Subcutaneous abdominal adipose tissue (tissue), 5 donors: ENCODE data around the gene CRYBA2.

Source experiments
- H3K27ac ChIP-seq: one replicate; pipeline ENCODE4 v1.7.0; 2013; ENCODE audit warnings: low read depth, mild to moderate bottlenecking, inconsistent platforms, low read length, moderate library complexity
- H3K27me3 ChIP-seq, 5 donors: one replicate each; pipeline ENCODE4 v1.7.0; 2013; ENCODE audit warnings: low read length in 5 of 5, inconsistent platforms in 1 of 5; ENCODE audit not compliant: control insufficient read depth in 5 of 5, insufficient read depth in 4 of 5
- H3K36me3 ChIP-seq, 5 donors: one replicate each; pipeline ENCODE4 v1.7.0; 2013; ENCODE audit warnings: low read length in 5 of 5; ENCODE audit not compliant: control insufficient read depth in 5 of 5, insufficient read depth in 5 of 5
- H3K4me1 ChIP-seq, 5 donors: one replicate each; pipeline ENCODE4 v1.7.0; 2013; ENCODE audit warnings: low read length in 5 of 5, mild to moderate bottlenecking in 3 of 5, moderate library complexity in 1 of 5; ENCODE audit not compliant: control insufficient read depth in 5 of 5, insufficient read depth in 5 of 5
- H3K4me3 ChIP-seq, 5 donors: one replicate each; pipeline ENCODE4 v1.7.0; 2013; ENCODE audit warnings: low read length in 5 of 5, low read depth in 1 of 5
- H3K9ac ChIP-seq, 5 donors: one replicate each; pipeline ENCODE4 v1.7.0; 2013; ENCODE audit warnings: low read length in 5 of 5, mild to moderate bottlenecking in 4 of 5, moderate library complexity in 3 of 5
- H3K9me3 ChIP-seq, 5 donors: one replicate each; pipeline ENCODE4 v1.7.0; 2013; ENCODE audit warnings: low read length in 5 of 5; ENCODE audit not compliant: control insufficient read depth in 5 of 5
- donor health status: healthy.
- donor health status: healthy.
- donor health status: healthy.
- donor health status: healthy.
- donor health status: healthy.

Gene CRYBA2

DNA sequence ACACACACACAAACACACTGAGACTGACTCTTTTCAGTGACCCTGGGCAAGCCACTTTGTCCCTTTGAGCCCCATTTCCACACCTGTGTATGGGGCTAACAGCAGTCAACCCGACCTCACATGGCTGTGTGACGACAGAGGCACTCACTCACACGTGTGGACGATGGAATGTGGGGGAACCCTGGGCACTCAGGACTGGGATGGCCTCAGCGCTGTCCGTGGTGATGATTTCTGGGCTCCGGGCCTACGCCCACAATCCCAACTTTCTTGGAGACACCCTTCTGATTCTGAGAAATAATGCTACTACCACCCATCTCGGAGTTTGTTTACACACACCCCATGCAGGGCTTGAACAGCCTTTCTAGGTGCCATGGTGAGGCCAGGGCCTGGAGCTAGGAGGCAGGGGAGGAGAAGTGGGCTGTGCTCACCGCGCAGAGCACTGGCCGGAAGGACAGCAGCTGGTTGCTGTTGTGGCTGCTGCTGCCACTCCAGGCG lies 1.5 kb downstream of the CRYBA2 start:
- Histone ChIP-seq H3K9ac (no peak overlapping the region), H3K27me3 (peaks cover 77 to 96% (median 88%) of the 10 kb centered on the region in 5 donors), H3K27ac (no peak overlapping the region), H3K4me1 (peaks cover 0 to 28% (median 21%) of the 10 kb centered on the region in 5 donors), H3K36me3 (no peaks in the 10 kb centered on the region), H3K4me3 (no peak overlapping the region), H3K9me3 (peaks cover 0 to 3% (median 0%) of the 10 kb centered on the region in 5 donors)

DNA sequence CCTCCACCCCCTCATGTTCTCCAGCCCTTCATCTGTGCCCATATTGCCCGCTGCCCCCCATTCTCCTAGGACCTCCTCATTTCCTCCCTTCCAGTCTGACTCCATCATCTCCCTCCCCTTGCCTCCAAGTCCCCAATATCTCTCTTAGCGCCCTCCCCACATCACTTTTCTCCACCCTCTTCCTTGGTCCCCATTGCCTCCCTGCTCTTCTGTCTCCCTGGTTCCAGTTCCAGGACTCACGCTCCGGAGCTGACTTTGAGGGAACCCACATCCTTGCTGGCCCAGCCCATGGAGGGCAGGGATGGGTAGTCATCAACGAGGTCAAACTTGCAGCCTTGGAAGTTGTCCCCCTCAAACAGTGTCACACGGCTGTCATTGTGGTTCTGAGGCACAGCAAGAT lies 2.6 kb downstream of the CRYBA2 start:
- Histone ChIP-seq H3K27ac (no peak overlapping the region), H3K9ac (no peak overlapping the region), H3K27me3 (peaks cover 84 to 98% (median 92%) of the 10 kb centered on the region in 5 donors), H3K9me3 (peaks cover 0 to 3% (median 0%) of the 10 kb centered on the region in 5 donors), H3K4me1 (peaks cover 0 to 18% (median 16%) of the 10 kb centered on the region in 5 donors), H3K36me3 (no peaks in the 10 kb centered on the region), H3K4me3 (no peak overlapping the region)

GRCh38 chr2:218990052-218990451 lies 3.2 kb downstream of the CRYBA2 start:
- H3K27me3 ChIP-seq: peaks cover 78 to 96% (median 90%) of the 10 kb centered on the region in 5 donors
- H3K4me3 ChIP-seq: no peak overlapping the region

GRCh38 chr2:218988650-218989049 lies 4.6 kb downstream of the CRYBA2 start:
- H3K9me3 ChIP-seq: peaks cover 0 to 3% (median 0%) of the 10 kb centered on the region in 5 donors
- H3K4me3 ChIP-seq: no peak overlapping the region
- no peak overlapping the region for H3K9ac ChIP-seq
- no peak overlapping the region for H3K27ac ChIP-seq
- peaks cover 0 to 26% (median 21%) of the 10 kb centered on the region in 5 donors for H3K4me1 ChIP-seq
- no peaks in the 10 kb centered on the region for H3K36me3 ChIP-seq
- H3K27me3 ChIP-seq: peaks cover 76 to 95% (median 90%) of the 10 kb centered on the region in 5 donors

More at GRCh38 chr2:218990052-218990451, 3.2 kb downstream of the CRYBA2 start:
- Histone ChIP-seq H3K4me1 (peaks cover 0 to 19% (median 15%) of the 10 kb centered on the region in 5 donors), H3K9me3 (peaks cover 0 to 3% (median 0%) of the 10 kb centered on the region in 5 donors), H3K27ac (no peak overlapping the region), H3K36me3 (no peaks in the 10 kb centered on the region), H3K9ac (no peak overlapping the region)

- Histone ChIP-seq H3K4me3 (no peak overlapping the region), H3K9me3 (peaks cover 0 to 3% (median 0%) of the 10 kb centered on the region in 5 donors), H3K4me1 (peaks cover 0 to 25% (median 17%) of the 10 kb centered on the region in 5 donors), H3K9ac (no peak overlapping the region), H3K27ac (no peak overlapping the region), H3K36me3 (no peaks in the 10 kb centered on the region), H3K27me3 (peaks cover 76 to 95% (median 90%) of the 10 kb centered on the region in 5 donors)
Measured at GRCh38 chr2:218988164-218988563, 5.1 kb downstream of the CRYBA2 start.

DNA sequence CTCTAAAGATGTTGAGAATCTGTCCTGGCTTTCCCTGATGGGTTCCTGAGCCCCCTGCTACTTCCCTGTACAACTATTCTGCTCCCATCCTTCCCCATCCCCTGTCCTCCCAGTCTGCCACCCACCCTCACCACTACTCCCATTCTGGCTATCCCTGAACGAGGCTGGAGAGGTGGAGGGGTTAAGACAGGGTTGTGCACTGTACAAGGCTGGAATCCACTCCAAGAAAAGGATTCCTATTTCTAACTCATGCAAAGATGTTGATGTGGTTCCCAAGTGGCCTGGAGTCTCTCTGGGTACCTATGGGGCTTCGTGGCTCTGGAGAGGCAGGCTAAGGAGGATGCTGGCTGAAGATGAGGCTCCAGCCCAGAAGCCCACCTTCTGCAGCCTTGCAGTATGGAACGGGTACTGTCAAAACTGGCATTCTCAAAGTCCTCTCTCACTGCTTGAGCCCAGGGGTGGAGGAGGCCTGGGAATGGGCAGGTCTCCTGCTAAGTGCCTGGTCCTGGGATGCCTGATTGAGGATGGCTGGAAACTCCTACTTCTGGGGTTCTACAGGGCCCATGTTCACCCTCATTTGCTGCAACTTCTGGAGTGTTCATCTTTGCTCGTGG lies 7.0 kb downstream of the CRYBA2 start:
- Histone ChIP-seq H3K9ac (no peak overlapping the region), H3K4me3 (no peak overlapping the region), H3K27me3 (peaks cover 71 to 92% (median 88%) of the 10 kb centered on the region in 5 donors), H3K27ac (no peak overlapping the region), H3K4me1 (peaks cover 0 to 33% (median 25%) of the 10 kb centered on the region in 5 donors), H3K9me3 (peaks cover 0 to 3% (median 0%) of the 10 kb centered on the region in 5 donors), H3K36me3 (no peaks in the 10 kb centered on the region)

GRCh38 chr2:218985325-218986091 lies 7.7 kb downstream of the CRYBA2 start:
- peaks cover 0 to 39% (median 31%) of the 10 kb centered on the region in 5 donors for H3K4me1 ChIP-seq
- no peaks in the 10 kb centered on the region for H3K36me3 ChIP-seq
- H3K9ac ChIP-seq: no peak overlapping the region
- H3K27me3 ChIP-seq: peaks cover 71 to 92% (median 87%) of the 10 kb centered on the region in 5 donors
- no peak overlapping the region for H3K27ac ChIP-seq
- H3K9me3 ChIP-seq: peaks cover 0 to 3% (median 0%) of the 10 kb centered on the region in 5 donors
- no peak overlapping the region for H3K4me3 ChIP-seq

DNA sequence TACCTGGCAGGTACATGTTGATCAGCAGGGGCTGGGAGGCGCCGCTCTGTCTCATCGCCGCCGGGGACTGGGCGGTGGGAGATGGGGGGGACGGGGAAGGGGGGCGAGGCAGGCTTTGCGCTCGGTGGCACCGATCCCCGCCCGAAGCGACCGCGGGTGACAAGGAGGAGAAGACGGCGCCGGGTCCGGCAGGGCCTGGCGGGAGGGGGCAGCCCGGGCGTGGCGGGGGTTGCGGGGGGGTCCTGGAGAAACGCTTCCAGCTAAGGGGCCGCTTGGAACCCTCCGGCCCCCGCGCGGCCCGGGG lies 8.2 kb downstream of the CRYBA2 start, which contains the start of gene FEV:
FEV (minus strand) TSS at position 164 of the 304 bp plus-strand sequence; CDS start at position 55, 109 bp downstream.
- Histone ChIP-seq H3K4me1 (peaks cover 0 to 42% (median 35%) of the 10 kb centered on the region in 5 donors), H3K9me3 (peaks cover 0 to 3% (median 0%) of the 10 kb centered on the region in 5 donors), H3K4me3 (peak within 1 kb of the TSS in 3 of 5 donors; percentile 29 to 46 (median 34)), H3K27ac (no peak within 1 kb of the TSS), H3K36me3 (no peaks in the 10 kb centered on the region), H3K27me3 (peaks cover 67 to 90% (median 82%) of the 10 kb centered on the region in 5 donors), H3K9ac (peak within 1 kb of the TSS in 1 of 5 donors; percentile 23)

GRCh38 chr2:218984239-218985020 lies 8.8 kb downstream of the CRYBA2 start:
- H3K9ac ChIP-seq: peak overlapping the region in 1 of 5 donors; percentile 23
- peaks cover 0 to 3% (median 0%) of the 10 kb centered on the region in 5 donors for H3K9me3 ChIP-seq
- H3K27ac ChIP-seq: no peak overlapping the region
- peaks cover 0 to 46% (median 38%) of the 10 kb centered on the region in 5 donors for H3K4me1 ChIP-seq
- H3K4me3 ChIP-seq: peak overlapping the region in 3 of 5 donors; percentile 29 to 46 (median 34)
- no peaks in the 10 kb centered on the region for H3K36me3 ChIP-seq
- H3K27me3 ChIP-seq: peaks cover 64 to 90% (median 83%) of the 10 kb centered on the region in 5 donors
